Activated CD4-positive, alpha-beta T cell treated with anti-CD3 and anti-CD28 coated beads for 4 hours (primary cell): Measurements from ENCODE around the gene LGR4.

Source experiments
- DNase-seq, 2 donors: peaks; one replicate each; pipeline ENCODE4 v3.0.0-alpha.2; 2020

The LGR4 gene

GRCh38 chr11:27397624-27398399 is 74.8 kb downstream of the LGR4 start:
- no peak for DNase-seq

GRCh38 chr11:27396259-27396839 is 76.2 kb downstream of the LGR4 start:
- no peak for DNase-seq

GRCh38 chr11:27395556-27396258 is 76.9 kb downstream of the LGR4 start:
- DNase-seq = no peak

- no peak for DNase-seq
Observed at GRCh38 chr11:27394781-27395228, 77.8 kb downstream of the LGR4 start.

GRCh38 chr11:27392278-27393114 is 80.1 kb downstream of the LGR4 start:
- no peak for DNase-seq

- no peak for DNase-seq
Observed at GRCh38 chr11:27391331-27392015, 81.1 kb downstream of the LGR4 start.

- DNase-seq = no peak
Observed at GRCh38 chr11:27390318-27391295, 82.0 kb downstream of the LGR4 start.

GRCh38 chr11:27388869-27389268 is 83.7 kb downstream of the LGR4 start:
- no peak for DNase-seq

- DNase-seq = no peak
Observed at GRCh38 chr11:27388001-27388400, 84.6 kb downstream of the LGR4 start.

- DNase-seq = no peak
Observed at GRCh38 chr11:27387362-27387761, 85.2 kb downstream of the LGR4 start.

- DNase-seq = no peak
Observed at GRCh38 chr11:27386181-27386845, 86.3 kb downstream of the LGR4 start.

GRCh38 chr11:27385245-27385644 is 87.3 kb downstream of the LGR4 start:
- DNase-seq = no peak

- DNase-seq = no peak
Observed at GRCh38 chr11:27384227-27384626, 88.4 kb downstream of the LGR4 start.

GRCh38 chr11:27383645-27384044 is 88.9 kb downstream of the LGR4 start:
- DNase-seq = no peak

GRCh38 chr11:27381238-27381666 is 91.3 kb downstream of the LGR4 start:
- DNase-seq = no peak

GRCh38 chr11:27380771-27381170 is 91.8 kb downstream of the LGR4 start:
- DNase-seq = no peak

- DNase-seq = no peak
Observed at GRCh38 chr11:27379449-27379848, 93.1 kb downstream of the LGR4 start.

- no peak for DNase-seq
Observed at GRCh38 chr11:27375370-27375769, 97.2 kb downstream of the LGR4 start.

GRCh38 chr11:27373856-27374602 is 98.6 kb downstream of the LGR4 start:
- DNase-seq = no peak

GRCh38 chr11:27373392-27373791 is 99.2 kb downstream of the LGR4 start:
- DNase-seq = no peak
